AG09319 (cell line): ENCODE data around the gene PDZK1IP1.

Source experiments
- DNase-seq: peaks from one replicate; pipeline ENCODE4 v3.0.0-alpha.2; 2010; ENCODE audit warnings: low read depth; ENCODE audit errors: extremely low read depth
- CTCF ChIP-seq: IDR thresholded peaks from 2 replicates; pipeline ENCODE4 v1.5.1; 2011; ENCODE audit warnings: low read depth, mild to moderate bottlenecking, inconsistent platforms, low read length, moderate library complexity

Gene PDZK1IP1

GRCh38 chr1:47191940-47192457, 2.2 kb upstream of the PDZK1IP1 start:
- TF ChIP-seq CTCF: no peak
- DNase-seq: no peak

- no peak for DNase-seq
- no peak for TF ChIP-seq CTCF
Measured at GRCh38 chr1:47190857-47191256, 1.0 kb upstream of the PDZK1IP1 start.

GRCh38 chr1:47190509-47190855, 646 bp upstream of the PDZK1IP1 start:
- no peak for TF ChIP-seq CTCF
- DNase-seq: no peak

- no peak for TF ChIP-seq CTCF
- DNase-seq: no peak
Measured at GRCh38 chr1:47188791-47189785, 748 bp downstream of the PDZK1IP1 start.

- no peak for TF ChIP-seq CTCF
- DNase-seq: no peak
Measured at GRCh38 chr1:47187926-47188250, 1.9 kb downstream of the PDZK1IP1 start.

- DNase-seq: no peak
- TF ChIP-seq CTCF: no peak
Measured at GRCh38 chr1:47187231-47187925, 2.5 kb downstream of the PDZK1IP1 start.
